T-helper 1 cell (primary cell): Measurements from ENCODE around the gene MTFR1L.
A peak's percentile ranks its signal among the peaks of the same experiment; 100 is the strongest.

Experiments
- DNase-seq, 5 donors: peaks; one replicate each; pipeline ENCODE4 v3.0.0-alpha.2; 2012 to 2020
- total RNA-seq, 4 donors: gene quantifications; one replicate each; lab custom pipeline; 2026; lab: John Stamatoyannopoulos, UW

The MTFR1L gene
- 20.4 to 37.7 (median 32.6) reads per million in 4 donors for total RNA-seq

- DNase-seq = peak; percentile 88 to 93 (median 91)
Observed at GRCh38 chr1:25819491-25820246, at the start of gene MTFR1L. MTFR1L (plus strand) TSS chr1:25819954; CDS start chr1:25823105, 3,151 bp downstream.

- DNase-seq = no peak
Observed at GRCh38 chr1:25770541-25771220, 49.1 kb upstream of the MTFR1L start.

GRCh38 chr1:25771221-25772114 is 48.3 kb upstream of the MTFR1L start:
- DNase-seq = peak in 2 of 5 donors; percentile 13 to 24

GRCh38 chr1:25772164-25772563 is 47.6 kb upstream of the MTFR1L start:
- DNase-seq = no peak

GRCh38 chr1:25772692-25773245 is 47.0 kb upstream of the MTFR1L start:
- no peak for DNase-seq

GRCh38 chr1:25773441-25774125 is 46.2 kb upstream of the MTFR1L start:
- no peak for DNase-seq

- DNase-seq = no peak
Observed at GRCh38 chr1:25774206-25774803, 45.4 kb upstream of the MTFR1L start.

GRCh38 chr1:25774921-25775771 is 44.6 kb upstream of the MTFR1L start:
- peak; percentile 46 to 82 (median 78) for DNase-seq

- DNase-seq = no peak
Observed at GRCh38 chr1:25779388-25779787, 40.4 kb upstream of the MTFR1L start.

- DNase-seq = no peak
Observed at GRCh38 chr1:25779894-25780293, 39.9 kb upstream of the MTFR1L start.

- no peak for DNase-seq
Observed at GRCh38 chr1:25780318-25781129, 39.2 kb upstream of the MTFR1L start.

- no peak for DNase-seq
Observed at GRCh38 chr1:25781130-25781433, 38.7 kb upstream of the MTFR1L start.

- DNase-seq = no peak
Observed at GRCh38 chr1:25782608-25783201, 37.0 kb upstream of the MTFR1L start.

GRCh38 chr1:25784575-25785051 is 35.1 kb upstream of the MTFR1L start:
- no peak for DNase-seq

GRCh38 chr1:25785333-25786067 is 34.3 kb upstream of the MTFR1L start:
- DNase-seq = no peak

- DNase-seq = no peak
Observed at GRCh38 chr1:25786887-25787759, 32.6 kb upstream of the MTFR1L start.

GRCh38 chr1:25787760-25788166 is 32.0 kb upstream of the MTFR1L start:
- no peak for DNase-seq

- DNase-seq = no peak
Observed at GRCh38 chr1:25790472-25790871, 29.3 kb upstream of the MTFR1L start.
